NCI-H1105 treated with DMSO at 0.1 percent for 48 hours (cell line): Measurements from ENCODE around the gene SLC12A7.
A peak's percentile ranks its signal among the peaks of the same experiment; 100 is the strongest.

Source experiments
- DNase-seq: peaks from one replicate; lab custom pipeline; 2025; lab: John Stamatoyannopoulos, UW

Gene SLC12A7

DNA sequence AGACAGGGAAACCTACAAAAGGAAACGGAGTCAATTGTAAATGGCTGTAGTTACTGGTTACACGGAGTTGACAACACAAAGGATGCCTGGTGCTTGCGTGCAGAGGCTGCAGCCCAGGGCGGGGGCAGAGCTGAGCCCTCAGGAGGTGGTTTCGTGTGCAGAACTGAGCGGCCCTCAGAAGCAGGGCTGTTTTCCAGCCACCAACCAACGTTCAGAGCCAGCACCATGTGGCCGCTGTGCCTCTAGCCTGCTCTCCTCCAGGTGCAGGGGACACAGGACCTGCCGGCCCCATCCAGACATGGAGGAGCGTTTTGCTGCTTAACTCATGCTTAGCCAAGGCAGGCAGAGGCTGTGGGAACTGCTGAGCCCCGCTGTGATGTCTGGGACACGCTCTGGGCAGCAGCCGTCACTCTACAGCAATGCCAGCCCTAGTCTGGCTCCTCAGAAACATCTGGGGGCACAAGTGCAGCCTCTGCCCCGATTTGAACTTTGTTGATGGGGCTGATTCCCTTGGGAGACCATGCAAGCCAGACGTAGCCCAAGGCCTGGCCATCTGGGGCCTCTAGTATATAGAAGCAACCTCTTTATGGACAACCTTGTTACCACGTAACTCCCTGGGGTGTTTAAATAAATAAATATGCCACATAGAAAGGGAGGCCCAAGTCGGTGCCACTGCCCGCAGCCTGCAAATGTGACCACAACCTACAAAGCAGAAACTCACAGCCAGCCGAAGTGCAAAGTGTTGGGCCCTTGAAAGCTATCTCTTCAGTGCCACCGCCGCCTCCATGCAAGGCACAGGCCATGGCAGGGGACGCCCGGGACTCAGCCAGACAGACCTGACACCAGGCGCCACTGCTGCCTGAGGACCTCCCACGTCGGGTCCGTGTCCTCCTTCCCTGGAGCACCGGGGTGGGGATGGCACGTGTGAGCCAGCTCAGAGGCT is 61.2 kb downstream of the SLC12A7 start:
- DNase-seq, result no peak

DNA sequence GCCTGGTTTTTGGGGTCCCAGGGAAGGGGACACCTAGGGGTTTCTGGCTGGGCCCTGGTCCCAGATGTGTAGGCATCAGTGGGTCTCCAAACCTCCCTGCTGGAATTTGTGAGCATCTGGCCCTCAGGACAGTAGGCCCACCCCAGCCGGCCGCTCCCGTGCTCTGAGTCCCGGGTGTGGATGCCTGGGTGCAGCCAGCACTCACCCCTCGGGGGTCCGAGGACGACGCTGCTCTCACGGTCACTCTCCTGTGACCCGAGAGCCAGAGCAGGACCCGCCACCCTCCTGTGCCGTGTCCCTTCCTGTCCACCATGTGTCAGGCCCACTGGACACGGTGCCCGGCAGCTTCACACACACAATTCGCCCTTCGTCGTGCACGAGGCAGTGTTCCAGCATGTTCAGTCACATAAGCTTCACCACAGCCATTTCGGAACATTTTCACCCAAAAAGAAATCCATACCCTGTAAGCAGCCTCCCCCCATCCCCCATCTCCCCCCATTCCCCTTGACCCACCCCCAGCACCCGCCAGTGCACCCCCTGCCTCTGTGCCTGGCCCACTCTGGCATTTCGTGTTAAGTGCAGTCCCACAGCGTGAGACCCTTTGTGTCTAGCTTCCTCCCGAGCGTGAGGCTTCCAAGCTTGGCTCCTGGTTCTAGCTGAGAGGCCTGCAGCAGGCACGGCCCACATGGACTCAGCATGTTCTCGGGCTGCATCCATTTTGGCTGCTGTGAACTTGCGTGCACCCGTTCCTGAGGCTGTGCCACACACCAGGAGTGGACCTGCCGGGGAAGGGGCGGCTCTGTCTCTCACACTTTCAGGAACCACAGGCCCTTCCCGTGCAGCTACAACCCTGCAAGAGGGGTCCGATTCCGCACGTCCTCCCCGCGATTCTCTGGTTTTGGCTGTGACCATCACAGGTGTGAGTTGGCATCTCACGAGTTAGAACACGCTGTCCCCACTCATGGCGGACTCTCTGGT is 62.7 kb downstream of the SLC12A7 start:
- DNase-seq, result no peak

DNA sequence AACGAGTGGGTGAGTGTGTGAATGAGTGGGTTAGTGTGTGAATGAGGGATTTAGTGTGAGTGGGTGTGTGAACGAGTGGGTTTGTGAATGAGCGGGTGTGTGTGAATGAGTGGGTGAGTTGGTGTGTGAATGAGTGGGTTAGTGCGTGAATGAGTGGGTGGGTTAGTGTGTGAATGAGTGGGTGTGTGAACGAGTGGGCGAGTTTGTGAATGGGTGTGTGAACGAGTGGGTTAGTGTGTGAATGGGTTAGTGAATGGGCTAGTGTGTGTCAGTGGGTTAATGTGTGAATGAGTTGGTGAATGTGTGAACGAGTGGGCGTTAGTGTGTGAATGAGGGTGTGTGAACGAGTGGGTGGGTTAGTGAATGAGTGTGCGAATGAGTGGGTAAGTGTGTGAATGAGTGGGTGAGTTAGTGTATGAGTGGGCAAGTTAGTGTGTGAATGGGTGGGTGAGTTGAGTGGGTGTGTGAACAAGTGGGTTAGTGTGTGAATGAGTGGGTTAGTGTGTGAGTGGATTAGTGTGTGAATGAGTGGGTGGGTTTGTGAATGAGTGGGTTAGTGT is 63.6 kb downstream of the SLC12A7 start:
- no peak for DNase-seq

- DNase-seq, result no peak
Observed at GRCh38 chr5:1047332-1047965, 64.4 kb downstream of the SLC12A7 start.

- no peak for DNase-seq
Observed at GRCh38 chr5:1045960-1046560, 65.8 kb downstream of the SLC12A7 start.

- no peak for DNase-seq
Observed at GRCh38 chr5:1044117-1044516, 67.7 kb downstream of the SLC12A7 start.

GRCh38 chr5:1043327-1043726 is 68.5 kb downstream of the SLC12A7 start:
- no peak for DNase-seq

DNA sequence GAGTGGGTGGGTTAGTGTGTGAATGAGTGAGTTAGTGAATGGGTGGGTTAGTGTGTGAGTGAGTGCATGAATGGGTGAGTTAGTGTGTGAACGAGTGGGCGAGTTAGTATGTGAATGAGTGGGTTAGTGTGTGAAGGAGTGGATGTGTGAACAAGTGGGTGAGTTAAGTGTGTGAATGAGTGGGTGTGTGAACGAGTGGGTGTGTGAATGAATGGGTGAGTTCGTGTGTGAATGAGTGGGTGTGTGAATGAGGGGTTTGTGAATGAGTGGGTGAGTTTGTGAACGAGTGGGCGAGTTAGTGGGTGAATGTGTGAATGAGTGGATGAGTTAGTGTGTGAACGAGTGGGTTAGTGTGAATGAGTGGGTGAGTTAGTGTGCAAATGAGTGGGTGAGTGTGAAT is 69.2 kb downstream of the SLC12A7 start:
- DNase-seq, result no peak

DNA sequence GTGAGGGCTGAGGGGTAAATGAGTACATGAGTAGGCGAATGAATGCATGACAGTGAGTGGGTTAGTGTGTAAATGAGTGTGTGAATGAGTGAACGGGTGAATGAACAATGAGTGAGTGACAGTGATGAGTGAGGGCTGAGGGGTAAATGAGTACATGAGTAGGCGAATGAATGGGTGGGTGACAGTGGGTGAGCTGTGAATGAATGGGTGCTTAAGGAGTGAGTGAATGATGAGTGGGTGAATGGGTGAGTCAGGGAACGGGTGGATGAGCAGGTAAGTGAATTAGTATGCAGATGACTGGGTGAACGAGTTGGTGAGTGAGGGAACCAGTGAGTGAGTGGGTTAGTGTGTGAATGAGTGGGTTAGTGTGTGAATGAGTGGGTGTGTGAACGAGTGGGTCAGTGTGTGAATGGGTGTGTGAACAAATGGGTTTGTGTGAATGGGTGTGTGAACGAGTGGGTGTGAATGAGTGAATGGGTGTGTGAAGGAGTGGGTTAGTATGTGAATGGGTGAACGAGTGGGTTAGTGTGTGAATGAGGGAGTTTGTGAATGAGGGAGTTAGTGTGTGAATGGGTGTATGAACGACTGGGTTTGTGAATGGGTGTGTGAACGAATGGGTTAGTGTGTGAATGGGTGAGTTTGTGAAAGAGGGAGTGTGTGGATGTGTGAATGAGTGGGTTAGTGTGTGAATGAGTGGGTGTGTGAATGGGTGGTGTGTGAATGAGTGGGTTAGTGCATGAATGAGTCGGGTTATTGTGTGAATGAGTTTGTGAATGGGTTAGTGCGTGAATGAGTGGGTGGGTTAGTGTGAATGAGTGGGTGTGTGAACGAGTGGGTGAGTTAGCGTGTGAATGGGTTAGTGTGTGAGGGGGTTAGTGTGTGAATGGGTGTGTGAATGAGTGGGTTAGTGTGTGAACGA is 70.4 kb downstream of the SLC12A7 start:
- no peak for DNase-seq

DNA sequence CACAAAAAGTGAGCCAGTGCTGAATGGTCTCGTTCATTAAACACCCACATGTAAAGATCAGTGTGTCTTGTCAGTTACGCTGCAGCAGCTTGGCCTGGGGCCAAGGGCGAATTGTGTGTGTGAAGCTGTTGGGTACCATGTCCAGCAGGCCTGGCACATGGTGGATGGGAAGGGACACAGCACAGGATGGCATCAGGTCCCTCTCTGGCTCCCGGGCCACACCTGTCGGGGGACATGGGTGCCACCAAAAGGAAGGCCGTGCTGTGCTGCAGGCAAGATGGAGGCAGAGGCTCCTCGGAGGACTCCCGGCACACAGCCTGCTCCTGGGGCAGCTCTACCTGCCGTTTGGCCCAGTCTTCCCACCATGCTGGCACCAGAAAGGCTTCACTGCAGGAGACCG is 71.3 kb downstream of the SLC12A7 start:
- no peak for DNase-seq

DNA sequence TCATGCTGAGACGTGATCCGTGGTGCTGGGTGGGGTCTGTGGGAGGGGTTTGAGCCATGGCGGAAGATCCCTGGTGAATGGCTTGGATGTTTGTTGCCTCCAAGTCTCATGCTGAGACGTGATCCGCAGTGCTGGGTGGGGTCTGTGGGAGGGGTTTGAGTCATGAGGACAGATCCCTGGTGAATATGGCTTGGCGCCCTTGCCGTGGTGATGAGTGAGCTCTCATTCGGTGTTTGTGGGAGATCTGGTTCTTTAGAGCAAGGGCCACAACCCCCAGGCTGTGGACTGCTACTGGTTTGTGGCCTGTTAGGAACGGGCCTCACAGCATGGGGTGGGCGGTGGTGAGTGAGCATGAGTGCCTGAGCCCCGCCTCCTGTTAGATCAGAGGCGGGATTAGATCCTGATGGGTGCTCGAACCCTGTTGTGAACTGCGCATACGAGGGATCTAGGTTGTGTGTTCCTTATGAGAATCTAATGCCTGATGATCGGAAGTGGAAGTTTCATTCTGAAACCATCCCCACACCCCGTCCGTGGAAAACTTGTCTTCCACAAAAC is 72.1 kb downstream of the SLC12A7 start:
- DNase-seq, result no peak

- DNase-seq, result no peak
Observed at GRCh38 chr5:1039210-1039548, 72.7 kb downstream of the SLC12A7 start.

GRCh38 chr5:1038417-1039209 is 73.2 kb downstream of the SLC12A7 start:
- no peak for DNase-seq

- no peak for DNase-seq
Observed at GRCh38 chr5:1037671-1038416, 74.0 kb downstream of the SLC12A7 start.

- peak; percentile 2 for DNase-seq
Observed at GRCh38 chr5:1037123-1037670, 74.7 kb downstream of the SLC12A7 start.

GRCh38 chr5:1036504-1037122 is 75.2 kb downstream of the SLC12A7 start:
- no peak for DNase-seq

DNA sequence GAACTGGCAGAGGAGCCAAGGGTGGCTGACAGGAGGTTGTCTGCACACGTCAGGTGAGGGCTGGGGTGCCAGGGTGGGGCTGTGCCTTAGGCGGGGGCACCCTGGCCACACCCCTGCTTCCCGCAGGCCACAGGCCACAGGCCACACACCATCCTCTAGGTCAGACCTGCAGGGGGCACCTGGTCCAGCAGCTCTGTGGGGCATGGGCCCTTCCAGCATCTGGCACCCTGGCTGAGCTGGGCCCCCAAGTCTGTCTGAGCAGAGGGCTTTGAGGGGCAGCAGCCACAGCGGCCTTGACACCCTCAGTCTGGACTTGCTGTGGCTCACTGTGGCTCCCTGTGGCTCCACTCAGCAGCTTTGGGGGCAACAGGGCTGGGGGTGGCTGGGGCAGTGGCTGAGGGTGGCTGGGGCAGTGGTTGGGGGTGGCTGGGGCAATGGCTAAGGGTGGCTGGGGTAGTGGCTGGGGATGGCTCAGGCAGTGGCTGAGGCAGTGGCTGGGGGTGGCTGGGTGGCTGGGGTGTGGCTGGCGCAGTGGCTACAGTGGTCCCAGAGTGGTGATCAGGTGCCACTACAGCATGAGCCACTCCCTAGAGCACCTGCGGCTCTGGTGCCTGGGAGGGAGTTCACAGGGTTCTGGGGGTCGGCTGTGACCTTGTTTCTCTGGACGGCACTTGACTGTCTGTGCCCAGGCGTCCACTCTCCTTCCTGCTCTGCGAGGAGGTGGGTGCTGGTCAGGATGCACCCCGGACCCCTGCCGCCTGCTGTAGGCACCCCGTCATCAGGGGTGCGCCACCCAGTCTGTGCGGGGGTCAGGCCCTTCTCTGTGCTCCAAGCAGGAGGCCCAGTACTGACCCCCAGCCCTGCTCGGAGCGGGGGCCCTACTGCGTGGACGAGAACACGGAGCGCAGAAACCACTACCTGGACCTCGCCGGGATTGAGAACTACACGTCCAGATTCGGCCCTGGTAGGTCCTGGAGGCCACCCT is 76.2 kb downstream of the SLC12A7 start:
- DNase-seq, result no peak
